Ammon's horn (tissue), 1 donor: Measurements from ENCODE around the gene SULF2.

Experiments
- DNase-seq: peaks from one replicate; pipeline ENCODE4 v3.0.0-alpha.2; 2016; ENCODE audit warnings: low spot score

The SULF2 gene

GRCh38 chr20:47761482-47762047 is 23.7 kb downstream of the SULF2 start:
- no peak for DNase-seq

GRCh38 chr20:47760686-47761481 is 24.4 kb downstream of the SULF2 start:
- no peak for DNase-seq

GRCh38 chr20:47758517-47759450 is 26.5 kb downstream of the SULF2 start:
- no peak for DNase-seq

GRCh38 chr20:47757145-47758035 is 27.9 kb downstream of the SULF2 start:
- DNase-seq, result no peak

- no peak for DNase-seq
These were observed 30.2 kb downstream of the SULF2 start for GRCh38 chr20:47754946-47755652.

GRCh38 chr20:47754388-47754715 is 30.9 kb downstream of the SULF2 start:
- DNase-seq, result no peak

- no peak for DNase-seq
These were observed 31.5 kb downstream of the SULF2 start for GRCh38 chr20:47753576-47754387.

- no peak for DNase-seq
These were observed 33.8 kb downstream of the SULF2 start for GRCh38 chr20:47751449-47751848.

- no peak for DNase-seq
These were observed 35.9 kb downstream of the SULF2 start for GRCh38 chr20:47749339-47749738.

- no peak for DNase-seq
These were observed 36.5 kb downstream of the SULF2 start for GRCh38 chr20:47748823-47749222.

GRCh38 chr20:47748069-47748468 is 37.2 kb downstream of the SULF2 start:
- DNase-seq, result no peak

- peak; percentile 47 for DNase-seq
These were observed 37.6 kb downstream of the SULF2 start for GRCh38 chr20:47747669-47748031.

GRCh38 chr20:47744803-47745202 is 40.5 kb downstream of the SULF2 start:
- DNase-seq, result no peak

GRCh38 chr20:47743671-47744070 is 41.6 kb downstream of the SULF2 start:
- DNase-seq, result no peak

- no peak for DNase-seq
These were observed 43.3 kb downstream of the SULF2 start for GRCh38 chr20:47741669-47742608.

GRCh38 chr20:47740862-47741184 is 44.5 kb downstream of the SULF2 start:
- no peak for DNase-seq

- no peak for DNase-seq
These were observed 45.0 kb downstream of the SULF2 start for GRCh38 chr20:47740121-47740861.

- DNase-seq, result no peak
These were observed 47.4 kb downstream of the SULF2 start for GRCh38 chr20:47737923-47738322.
